Urinary bladder (tissue), 4 donors: ENCODE measurements around the gene MED26. TPM values are rescaled to one million over a fixed set of nuclear protein-coding genes. Genes with fewer than 3 reads are reported as not detected.
A peak's percentile ranks its signal among the peaks of the same experiment; 100 is the strongest.
"Not testable (repeated sequence)": the region's sequence is repeated elsewhere in the genome, so short reads cannot be mapped to it uniquely, and the experiment has no call there.

Source experiments
- DNase-seq: peaks from one replicate; pipeline ENCODE4 v3.0.0-alpha.2; 2015; ENCODE audit errors: extremely low spot score
- H3K27ac ChIP-seq: one replicate; pipeline ENCODE4 v1.5.1; 2013; ENCODE audit warnings: low read depth, mild to moderate bottlenecking, moderate library complexity
- H3K36me3 ChIP-seq: one replicate; pipeline ENCODE4 v1.6.1; 2013; ENCODE audit warnings: mild to moderate bottlenecking, moderate library complexity; ENCODE audit not compliant: insufficient read depth
- H3K4me1 ChIP-seq: one replicate; pipeline ENCODE4 v1.6.1; 2013; ENCODE audit warnings: mild to moderate bottlenecking, moderate library complexity; ENCODE audit not compliant: insufficient read depth
- H3K4me3 ChIP-seq: one replicate; pipeline ENCODE4 v1.5.1; 2013; ENCODE audit warnings: low read depth, low read length
- WGBS: extraction: QIAGEN DNeasy Blood & Tissue Kit; methylation state at CpG from one replicate; pipeline ENCODE4 v1.1.7; 2013; 5-methylcytosine and 5-hydroxymethylcytosine counted together
- polyA plus RNA-seq: library from polyadenylated mRNA; stranded (reverse); fragments of 200-250 nt; gene quantifications from one replicate; pipeline ENCODE4 v1.2.3, GENCODE V29; 2013
- total RNA-seq: library from RNA; depleted of rRNA; stranded (reverse); fragments of >200 nt; gene quantifications from one replicate; pipeline ENCODE4 v1.2.3, GENCODE V29; 2014
- donor health status: healthy with polysubstance abuse.
- donor health status: healthy.

MED26 gene, protein sequence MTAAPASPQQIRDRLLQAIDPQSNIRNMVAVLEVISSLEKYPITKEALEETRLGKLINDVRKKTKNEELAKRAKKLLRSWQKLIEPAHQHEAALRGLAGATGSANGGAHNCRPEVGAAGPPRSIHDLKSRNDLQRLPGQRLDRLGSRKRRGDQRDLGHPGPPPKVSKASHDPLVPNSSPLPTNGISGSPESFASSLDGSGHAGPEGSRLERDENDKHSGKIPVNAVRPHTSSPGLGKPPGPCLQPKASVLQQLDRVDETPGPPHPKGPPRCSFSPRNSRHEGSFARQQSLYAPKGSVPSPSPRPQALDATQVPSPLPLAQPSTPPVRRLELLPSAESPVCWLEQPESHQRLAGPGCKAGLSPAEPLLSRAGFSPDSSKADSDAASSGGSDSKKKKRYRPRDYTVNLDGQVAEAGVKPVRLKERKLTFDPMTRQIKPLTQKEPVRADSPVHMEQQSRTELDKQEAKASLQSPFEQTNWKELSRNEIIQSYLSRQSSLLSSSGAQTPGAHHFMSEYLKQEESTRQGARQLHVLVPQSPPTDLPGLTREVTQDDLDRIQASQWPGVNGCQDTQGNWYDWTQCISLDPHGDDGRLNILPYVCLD
- total RNA-seq, result 3.5 TPM
- polyA plus RNA-seq, result 7.6 TPM

DNA sequence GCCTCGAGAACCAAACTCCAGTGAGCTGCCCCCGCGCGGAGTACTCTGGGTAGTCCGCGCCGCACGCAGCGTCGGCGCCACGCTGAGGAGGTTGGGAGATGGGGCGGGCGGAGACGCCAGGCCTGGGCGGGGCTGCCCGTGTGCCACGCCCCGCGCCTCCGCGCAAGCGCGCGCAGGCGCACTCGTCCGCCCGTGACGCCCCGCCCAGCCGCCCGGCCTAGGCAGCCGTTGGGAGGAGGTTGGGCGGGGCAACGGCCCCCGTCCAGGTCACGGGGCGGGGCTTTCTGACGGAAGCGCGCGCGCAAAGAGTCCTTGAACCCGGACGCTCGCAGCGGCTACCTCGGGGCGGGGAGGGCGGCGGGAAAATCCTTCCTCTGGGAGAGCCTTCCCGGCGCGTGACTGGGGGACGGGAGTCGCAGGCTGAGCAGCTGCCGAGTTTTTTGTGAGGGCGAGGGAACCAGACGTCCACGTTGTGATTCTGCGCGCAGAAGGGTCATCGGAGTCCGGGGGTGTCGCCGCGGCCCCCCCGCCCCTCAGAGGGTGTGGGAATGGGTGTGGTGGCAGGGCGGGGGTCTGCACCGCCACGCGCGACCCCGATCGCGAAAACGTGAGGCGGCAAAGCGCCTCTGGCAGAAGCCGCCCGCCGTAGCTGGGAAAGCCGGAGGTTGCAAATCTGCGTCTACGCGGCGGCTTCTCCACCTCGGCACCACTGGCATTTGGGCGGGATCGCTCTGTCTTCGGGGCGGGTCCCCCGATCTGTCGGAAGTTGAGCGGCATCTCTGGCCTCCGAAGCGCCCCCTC, at the start of gene MED26:
MED26 (minus strand) TSS at position 22 of the 801 bp plus-strand sequence. CDS start 261 bp downstream, outside the sequence.
- peak; percentile 74 for DNase-seq
- under 1% methylated on average over 98 of the region's 98 CpGs for WGBS
- no peaks in the 10 kb centered on the region for H3K36me3 ChIP-seq
- no peaks in the 10 kb centered on the region for H3K4me1 ChIP-seq
- peak within 1 kb of the TSS; percentile 100 for H3K4me3 ChIP-seq
- peak within 1 kb of the TSS; percentile 96 for H3K27ac ChIP-seq

DNA sequence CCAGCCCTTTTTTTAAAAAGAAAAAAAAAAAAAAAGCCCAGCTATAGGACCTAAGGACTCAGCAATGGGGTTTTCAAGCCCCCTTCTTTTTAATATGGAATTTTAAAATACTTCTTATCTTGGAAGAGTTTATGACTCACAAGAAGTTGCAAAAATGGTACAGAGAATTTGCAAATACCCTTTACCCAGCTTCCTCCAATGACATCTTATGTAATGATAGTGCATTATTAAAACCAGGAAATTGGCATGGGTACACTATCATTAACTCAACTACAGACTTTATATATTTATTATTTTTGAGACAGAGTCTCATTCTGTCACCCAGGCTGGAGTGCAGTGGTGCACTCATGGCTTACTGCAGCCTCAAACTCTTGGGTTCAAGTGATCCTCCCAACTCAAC, 49.1 kb upstream of the MED26 start:
- Histone ChIP-seq H3K4me3 (no peak overlapping the region), H3K4me1 (no peaks in the 10 kb centered on the region), H3K36me3 (no peaks in the 10 kb centered on the region), H3K27ac (no peak overlapping the region)
- DNase-seq, result no peak

DNA sequence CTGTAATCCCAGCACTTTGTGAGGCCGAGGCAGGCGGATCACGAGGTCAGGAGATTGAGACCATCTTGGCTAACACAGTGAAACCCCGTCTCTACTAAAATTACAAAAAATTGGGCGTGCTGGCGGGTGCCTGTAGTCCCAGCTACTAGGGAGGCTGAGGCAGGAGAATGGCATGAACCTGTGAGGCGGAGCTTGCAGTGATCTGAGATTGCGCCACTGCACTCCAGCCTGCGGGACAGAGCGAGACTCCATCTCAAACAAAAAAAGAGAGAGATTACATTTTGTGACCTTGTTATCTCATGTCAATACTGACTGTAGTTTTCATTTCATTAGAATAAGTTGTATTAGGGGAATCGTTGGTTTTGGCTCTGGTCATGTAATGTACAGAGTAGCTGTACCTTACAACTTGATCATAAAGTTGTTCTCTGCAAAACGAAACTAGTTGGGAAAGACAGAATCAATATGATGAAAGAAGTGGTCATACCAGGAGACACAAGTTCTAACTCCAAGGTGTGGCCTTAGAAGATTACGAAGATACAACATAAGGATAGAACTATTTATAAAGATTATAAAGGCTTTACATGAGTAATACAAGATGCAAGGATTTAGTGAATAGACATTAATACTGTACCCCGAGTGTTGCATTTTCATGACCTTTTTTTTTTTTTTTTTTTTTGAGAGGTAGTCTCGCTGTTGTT, 48.2 kb upstream of the MED26 start:
- H3K4me1 ChIP-seq, result no peaks in the 10 kb centered on the region
- WGBS, result 89% methylated on average over 15 of the region's 15 CpGs
- DNase-seq, result no peak
- no peak overlapping the region for H3K4me3 ChIP-seq
- no peak overlapping the region for H3K27ac ChIP-seq
- H3K36me3 ChIP-seq, result no peaks in the 10 kb centered on the region

DNA sequence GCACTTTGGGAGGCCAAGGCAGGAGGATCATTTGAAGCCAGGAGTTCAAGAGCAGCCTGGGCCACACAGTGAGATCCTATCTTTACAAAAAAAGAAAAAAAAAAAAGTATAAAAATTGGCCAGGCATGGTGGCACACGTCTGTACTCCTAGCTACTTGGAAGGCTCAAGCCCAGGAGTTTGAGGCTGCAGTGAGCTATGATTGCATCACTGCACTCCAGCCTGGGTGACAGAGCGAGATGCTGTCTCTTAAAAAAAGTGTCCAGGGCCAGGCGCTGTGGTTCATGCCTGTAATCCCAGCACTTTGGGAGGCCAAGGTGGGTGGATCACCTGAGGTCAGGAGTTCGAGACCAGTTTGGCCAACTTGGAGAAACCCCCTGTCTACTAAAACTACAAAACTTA, 45.8 kb upstream of the MED26 start:
- 88% methylated on average over 4 of the region's 4 CpGs for WGBS
- DNase-seq, H3K4me3 ChIP-seq, H3K4me1 ChIP-seq, H3K36me3 ChIP-seq, H3K27ac ChIP-seq: not testable (repeated sequence)

DNA sequence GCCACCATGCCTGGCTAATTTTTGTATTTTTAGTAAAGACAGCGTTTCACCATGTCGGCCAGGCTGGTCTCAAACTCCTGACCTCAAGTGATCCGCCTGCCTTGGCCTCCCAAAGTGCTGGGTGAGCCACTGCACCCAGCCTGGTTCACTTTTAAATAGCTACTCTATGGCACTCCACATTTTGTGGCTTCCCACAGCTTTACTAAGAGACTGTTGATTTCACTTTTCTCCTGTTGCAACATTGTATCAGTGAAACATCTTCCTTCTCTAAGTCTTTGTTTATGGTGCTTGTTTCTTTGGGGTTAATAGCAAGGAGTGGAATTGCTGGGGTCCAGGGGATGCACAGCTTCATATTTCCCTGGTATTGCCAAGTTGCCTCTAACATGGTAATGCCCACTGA, 45.2 kb upstream of the MED26 start:
- H3K4me3 ChIP-seq, result no peak overlapping the region
- WGBS, result 91% methylated on average over 3 of the region's 3 CpGs
- H3K4me1 ChIP-seq, result no peaks in the 10 kb centered on the region
- no peak for DNase-seq
- H3K27ac ChIP-seq, result no peak overlapping the region
- no peaks in the 10 kb centered on the region for H3K36me3 ChIP-seq

DNA sequence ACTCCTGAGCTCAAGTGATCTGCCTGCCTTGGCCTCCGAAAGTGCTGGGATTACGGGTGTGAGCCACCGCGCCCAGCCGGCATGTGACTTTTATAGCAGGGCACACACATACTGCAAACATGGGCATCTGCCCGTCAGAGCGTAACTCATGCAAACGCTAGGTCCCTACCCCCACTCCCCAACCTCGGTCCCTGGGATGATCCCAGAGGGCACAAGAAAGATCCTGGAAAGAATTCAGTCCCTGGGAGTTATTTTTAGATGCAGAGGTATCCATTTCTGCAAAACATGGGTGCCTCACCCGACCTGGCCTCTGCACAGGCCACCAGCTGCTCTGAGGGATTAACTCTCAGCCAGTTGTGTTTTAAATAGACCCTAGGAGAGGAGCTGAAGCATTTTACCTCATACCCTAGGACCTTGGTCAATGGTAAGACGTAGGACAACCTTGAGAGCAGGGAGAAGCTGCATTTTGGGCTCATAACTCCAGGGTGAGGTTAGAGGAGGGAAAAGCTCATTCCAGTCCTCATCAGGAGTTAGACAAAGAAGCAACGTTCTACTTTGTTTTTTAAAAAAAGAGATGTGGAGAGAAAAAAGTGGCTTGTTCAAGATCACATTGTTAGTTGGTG, 43.8 kb upstream of the MED26 start:
- H3K4me1 ChIP-seq, result no peaks in the 10 kb centered on the region
- no peak overlapping the region for H3K4me3 ChIP-seq
- 75% methylated on average over 12 of the region's 12 CpGs for WGBS
- DNase-seq, result no peak
- H3K27ac ChIP-seq, result no peak overlapping the region
- no peaks in the 10 kb centered on the region for H3K36me3 ChIP-seq

DNA sequence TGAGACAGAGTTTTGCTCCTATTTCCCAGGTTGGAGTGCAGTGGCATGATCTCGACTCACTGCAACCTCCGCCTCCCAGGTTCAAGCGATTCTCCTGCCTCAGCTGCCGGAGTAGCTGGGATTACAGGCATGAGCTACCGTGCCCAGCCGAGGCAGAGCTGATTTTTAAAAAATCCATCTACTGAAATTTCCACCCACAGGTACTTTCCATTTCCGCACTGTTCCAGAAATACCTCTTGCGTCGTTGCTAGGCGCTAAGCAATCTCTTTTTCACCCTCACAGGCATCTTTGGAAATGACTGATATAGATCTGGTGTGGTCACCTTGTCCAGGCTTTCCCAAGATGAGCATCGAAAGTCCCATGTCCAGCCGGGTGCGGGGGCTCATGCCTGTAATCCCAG, 42.3 kb upstream of the MED26 start:
- 97% methylated on average over 13 of the region's 13 CpGs for WGBS

DNA sequence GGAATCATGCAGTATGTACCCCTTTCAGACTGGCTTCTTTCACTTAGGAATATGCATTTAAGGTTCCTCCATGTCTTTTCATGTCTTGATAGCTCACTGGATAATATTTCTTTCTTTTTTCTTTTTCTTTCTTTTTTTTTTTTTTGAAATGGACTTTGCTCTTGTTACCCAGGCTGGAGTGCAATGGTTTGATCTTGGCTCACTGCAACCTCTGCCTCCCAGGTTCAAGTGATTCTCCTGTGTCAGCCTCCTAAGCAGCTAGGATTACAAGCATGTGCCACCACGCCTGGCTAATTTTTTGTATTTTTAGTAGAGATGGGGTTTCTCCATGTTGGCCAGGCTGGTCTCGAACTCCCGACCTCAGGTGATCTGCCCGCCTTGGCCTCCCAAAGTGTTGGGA, 40.7 kb upstream of the MED26 start:
- not testable (repeated sequence) for H3K4me1 ChIP-seq, H3K36me3 ChIP-seq, H3K4me3 ChIP-seq, DNase-seq, H3K27ac ChIP-seq
- 96% methylated on average over 4 of the region's 4 CpGs for WGBS

More for the DNA sequence above, 42.3 kb upstream of the MED26 start:
- H3K4me3 ChIP-seq, result no peak overlapping the region
- H3K27ac ChIP-seq, result no peak overlapping the region
- no peaks in the 10 kb centered on the region for H3K36me3 ChIP-seq
- H3K4me1 ChIP-seq, result no peaks in the 10 kb centered on the region
- no peak for DNase-seq

DNA sequence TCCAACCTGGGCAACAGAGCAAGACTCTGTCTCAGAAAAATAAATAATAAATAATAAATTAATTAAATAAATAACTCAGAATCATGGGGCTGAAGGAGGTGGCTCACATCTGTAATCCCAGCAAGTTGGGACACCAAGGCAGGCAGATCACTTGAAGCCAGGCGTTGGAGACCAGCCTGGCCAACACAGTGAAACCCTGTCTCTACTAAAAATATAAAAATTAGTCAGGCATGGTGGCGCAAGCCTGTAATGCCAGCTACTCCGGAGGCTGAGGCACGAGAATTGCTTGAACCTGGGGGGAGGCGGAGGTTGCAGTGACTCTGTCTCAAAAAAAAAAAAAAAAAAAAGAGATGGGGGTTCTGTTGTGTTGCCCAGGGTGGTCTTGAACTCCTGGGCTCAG, 40.2 kb upstream of the MED26 start:
- Histone ChIP-seq H3K27ac (no peak overlapping the region), H3K36me3 (no peaks in the 10 kb centered on the region), H3K4me1 (no peaks in the 10 kb centered on the region), H3K4me3 (no peak overlapping the region)
- no peak for DNase-seq
- 95% methylated on average over 5 of the region's 5 CpGs for WGBS

DNA sequence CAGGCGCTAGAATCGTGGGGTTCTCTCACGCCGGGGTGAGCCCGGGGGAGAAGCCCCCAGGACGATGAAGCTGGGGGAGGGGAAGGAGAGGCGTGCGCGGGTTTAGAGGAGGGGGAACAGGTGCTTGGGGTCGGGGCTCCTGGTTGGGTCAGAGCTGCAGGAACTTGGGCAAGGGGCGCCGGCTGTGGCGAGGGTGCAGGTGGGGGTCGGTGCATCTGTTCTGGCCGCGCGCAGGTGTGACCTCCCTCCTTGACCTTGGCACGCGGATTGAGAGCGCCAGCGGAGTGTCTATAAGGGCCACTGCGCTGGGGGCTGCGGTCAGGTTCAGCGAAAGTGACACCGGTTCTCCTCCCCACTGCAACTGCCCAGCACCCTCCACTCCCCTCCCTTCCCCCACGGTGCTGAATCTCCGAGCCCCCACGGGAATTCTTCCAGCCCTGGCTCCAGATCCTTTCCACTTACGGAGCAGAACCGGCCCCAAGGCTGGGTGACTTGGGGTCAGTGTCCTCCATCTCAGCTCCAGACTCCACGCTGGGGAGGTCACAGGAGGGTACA, 33.6 kb upstream of the MED26 start:
- 2% methylated on average over 31 of the region's 31 CpGs for WGBS
- H3K4me3 ChIP-seq, result peak overlapping the region; percentile 66
- no peak overlapping the region for H3K27ac ChIP-seq
- no peaks in the 10 kb centered on the region for H3K4me1 ChIP-seq
- H3K36me3 ChIP-seq, result peaks cover 2% of the 10 kb centered on the region
- DNase-seq, result no peak

DNA sequence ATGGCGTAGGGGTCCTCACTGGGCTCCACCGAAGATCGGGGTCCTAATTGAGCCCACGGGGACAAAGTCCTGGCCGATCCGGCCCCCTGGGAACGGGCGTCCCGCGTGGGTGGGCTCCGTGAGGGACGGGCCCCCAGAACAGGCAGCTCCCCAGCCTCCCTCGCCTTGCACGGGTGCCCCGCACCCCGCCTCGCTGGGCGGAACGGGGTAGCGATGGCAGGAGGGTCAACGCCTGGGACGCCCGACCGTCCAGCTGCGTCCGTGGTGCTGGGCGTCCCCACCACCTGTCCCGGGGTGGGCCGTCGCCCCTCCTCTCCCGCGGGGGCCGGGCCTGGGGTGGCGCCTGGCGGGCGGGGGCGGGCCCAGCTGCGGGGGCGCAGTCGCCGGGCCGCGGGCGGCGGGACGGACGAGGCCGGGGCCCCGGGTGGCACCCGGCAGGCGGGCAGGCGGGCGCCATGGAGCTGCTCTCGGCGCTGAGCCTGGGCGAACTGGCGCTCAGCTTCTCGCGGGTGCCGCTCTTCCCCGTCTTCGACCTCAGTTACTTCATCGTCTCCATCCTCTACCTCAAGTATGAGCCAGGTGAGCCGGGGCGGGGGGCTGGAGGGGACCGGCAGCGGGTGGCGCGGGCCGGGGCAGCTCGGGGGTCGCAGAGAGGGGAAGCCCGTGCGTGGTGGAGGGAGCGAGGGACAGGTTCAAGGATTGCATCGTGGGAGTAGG, 32.9 kb upstream of the MED26 start, which contains the start of gene TMEM38A:
TMEM38A (plus strand) TSS at position 377 of the 717 bp plus-strand sequence; CDS start at position 456, 79 bp downstream.
- Histone ChIP-seq H3K4me3 (peak within 1 kb of the TSS; percentile 66), H3K36me3 (peaks cover 2% of the 10 kb centered on the region), H3K27ac (no peak within 1 kb of the TSS), H3K4me1 (no peaks in the 10 kb centered on the region)
- WGBS, result under 1% methylated on average over 76 of the region's 76 CpGs
- no peak for DNase-seq
